Measurements from ENCODE around the gene CCDC3. TPM values are rescaled to one million over a fixed set of nuclear protein-coding genes. Genes with fewer than 3 reads are reported as not detected.
"Not testable (repeated sequence)": the region's sequence is repeated elsewhere in the genome, so short reads cannot be mapped to it uniquely, and the experiment has no call there.

CCDC3 gene
- polyA plus RNA-seq, 1 donor from 2014 or later: not detected

GRCh38 chr10:12887780-12888179 lies 113.7 kb downstream of the CCDC3 start:
- H3K27me3 Mint-ChIP-seq: peaks cover 17% of the 10 kb centered on the region
- H3K9me3 Mint-ChIP-seq: peaks cover 4 to 12% (median 10%) of the 10 kb centered on the region in 3 donors
- H3K27ac Mint-ChIP-seq: no peak overlapping the region
- H3K36me3 Mint-ChIP-seq: no peaks in the 10 kb centered on the region
- H3K4me3 Mint-ChIP-seq: no peak overlapping the region
- H3K4me1 Mint-ChIP-seq: no peaks in the 10 kb centered on the region

- Mint-ChIP-seq H3K4me3 (no peak overlapping the region), H3K9me3 (peaks cover 1 to 11% (median 5%) of the 10 kb centered on the region in 3 donors), H3K27me3 (peaks cover 30% of the 10 kb centered on the region), H3K4me1 (no peaks in the 10 kb centered on the region), H3K27ac (no peak overlapping the region), H3K36me3 (no peaks in the 10 kb centered on the region)
Measured at GRCh38 chr10:12884851-12885250, 116.7 kb downstream of the CCDC3 start.

GRCh38 chr10:12880423-12880822 lies 121.1 kb downstream of the CCDC3 start:
- Mint-ChIP-seq H3K27ac (no peak overlapping the region), H3K4me1 (no peaks in the 10 kb centered on the region), H3K9me3 (peaks cover 3 to 13% (median 10%) of the 10 kb centered on the region in 3 donors), H3K36me3 (no peaks in the 10 kb centered on the region), H3K27me3 (peaks cover 26% of the 10 kb centered on the region), H3K4me3 (no peak overlapping the region)

GRCh38 chr10:12877150-12877549 lies 124.4 kb downstream of the CCDC3 start:
- Mint-ChIP-seq H3K36me3 (no peaks in the 10 kb centered on the region), H3K4me1 (no peaks in the 10 kb centered on the region), H3K9me3 (peaks cover 2 to 10% (median 8%) of the 10 kb centered on the region in 3 donors), H3K27ac (no peak overlapping the region), H3K4me3 (no peak overlapping the region), H3K27me3 (peaks cover 16% of the 10 kb centered on the region)

- Mint-ChIP-seq H3K9me3 (peaks cover 2 to 8% (median 6%) of the 10 kb centered on the region in 3 donors), H3K4me3 (no peak overlapping the region), H3K4me1 (no peaks in the 10 kb centered on the region), H3K27me3 (peaks cover 12% of the 10 kb centered on the region), H3K36me3 (no peaks in the 10 kb centered on the region), H3K27ac (no peak overlapping the region)
Measured at GRCh38 chr10:12876266-12876665, 125.2 kb downstream of the CCDC3 start.

- Mint-ChIP-seq H3K27ac (no peak overlapping the region), H3K27me3 (peaks cover 8% of the 10 kb centered on the region), H3K4me3 (no peak overlapping the region), H3K36me3 (no peaks in the 10 kb centered on the region), H3K4me1 (no peaks in the 10 kb centered on the region), H3K9me3 (peaks cover 2 to 7% (median 6%) of the 10 kb centered on the region in 3 donors)
Measured at GRCh38 chr10:12875100-12875499, 126.4 kb downstream of the CCDC3 start.

GRCh38 chr10:12874501-12874900 lies 127.0 kb downstream of the CCDC3 start:
- no peak overlapping the region for H3K4me3 Mint-ChIP-seq
- peaks cover under 1 to 3% (median 2%) of the 10 kb centered on the region in 3 donors for H3K9me3 Mint-ChIP-seq
- no peaks in the 10 kb centered on the region for H3K36me3 Mint-ChIP-seq
- H3K27ac Mint-ChIP-seq: no peak overlapping the region
- H3K27me3 Mint-ChIP-seq: peaks cover 3% of the 10 kb centered on the region
- H3K4me1 Mint-ChIP-seq: no peaks in the 10 kb centered on the region

GRCh38 chr10:12873172-12873571 lies 128.3 kb downstream of the CCDC3 start:
- H3K27ac Mint-ChIP-seq: peak overlapping the region in 1 of 3 donors; percentile 22
- no peak overlapping the region for H3K4me3 Mint-ChIP-seq
- H3K9me3 Mint-ChIP-seq: peaks cover 0 to 3% (median 0%) of the 10 kb centered on the region in 3 donors
- no peaks in the 10 kb centered on the region for H3K4me1 Mint-ChIP-seq
- no peaks in the 10 kb centered on the region for H3K36me3 Mint-ChIP-seq
- H3K27me3 Mint-ChIP-seq: peaks cover 3% of the 10 kb centered on the region

- Mint-ChIP-seq H3K27me3 (peaks cover 3% of the 10 kb centered on the region), H3K4me1 (no peaks in the 10 kb centered on the region), H3K9me3 (peaks cover 0 to 3% (median 0%) of the 10 kb centered on the region in 3 donors), H3K36me3 (no peaks in the 10 kb centered on the region), H3K27ac (no peak overlapping the region), H3K4me3 (no peak overlapping the region)
Measured at GRCh38 chr10:12872577-12872976, 128.9 kb downstream of the CCDC3 start.

GRCh38 chr10:12869427-12869826 lies 132.1 kb downstream of the CCDC3 start:
- Mint-ChIP-seq H3K27me3 (peaks cover 3% of the 10 kb centered on the region), H3K4me1 (peaks cover 0 to 5% (median 0%) of the 10 kb centered on the region in 3 donors), H3K27ac (no peak overlapping the region), H3K36me3 (no peaks in the 10 kb centered on the region), H3K9me3 (peaks cover 0 to 1% (median 0%) of the 10 kb centered on the region in 3 donors), H3K4me3 (no peak overlapping the region)

- H3K27ac Mint-ChIP-seq: no peak overlapping the region
- H3K9me3 Mint-ChIP-seq: no peaks in the 10 kb centered on the region
- no peak overlapping the region for H3K4me3 Mint-ChIP-seq
- H3K27me3 Mint-ChIP-seq: no peaks in the 10 kb centered on the region
- peaks cover 0 to 5% (median 0%) of the 10 kb centered on the region in 3 donors for H3K4me1 Mint-ChIP-seq
- H3K36me3 Mint-ChIP-seq: no peaks in the 10 kb centered on the region
Measured at GRCh38 chr10:12868229-12868628, 133.3 kb downstream of the CCDC3 start.

GRCh38 chr10:12865515-12865914 lies 136.0 kb downstream of the CCDC3 start:
- not testable (repeated sequence) for H3K27ac Mint-ChIP-seq, H3K4me1 Mint-ChIP-seq, H3K9me3 Mint-ChIP-seq, H3K4me3 Mint-ChIP-seq, H3K36me3 Mint-ChIP-seq, H3K27me3 Mint-ChIP-seq

GRCh38 chr10:12862459-12862858 lies 139.1 kb downstream of the CCDC3 start:
- Mint-ChIP-seq H3K4me1 (peaks cover 0 to 5% (median 0%) of the 10 kb centered on the region in 3 donors), H3K27ac (no peak overlapping the region), H3K4me3 (no peak overlapping the region), H3K36me3 (no peaks in the 10 kb centered on the region), H3K27me3 (peaks cover 6% of the 10 kb centered on the region), H3K9me3 (peaks cover 0 to 4% (median 0%) of the 10 kb centered on the region in 3 donors)

- H3K27ac Mint-ChIP-seq: no peak overlapping the region
- no peak overlapping the region for H3K4me3 Mint-ChIP-seq
- no peaks in the 10 kb centered on the region for H3K36me3 Mint-ChIP-seq
- H3K9me3 Mint-ChIP-seq: peaks cover 0 to 1% (median 0%) of the 10 kb centered on the region in 3 donors
- no peaks in the 10 kb centered on the region for H3K4me1 Mint-ChIP-seq
- peaks cover 18% of the 10 kb centered on the region for H3K27me3 Mint-ChIP-seq
Measured at GRCh38 chr10:12854988-12855387, 146.5 kb downstream of the CCDC3 start.

- Mint-ChIP-seq H3K27ac (no peak overlapping the region), H3K36me3 (no peaks in the 10 kb centered on the region), H3K27me3 (peaks cover 23% of the 10 kb centered on the region), H3K9me3 (peaks cover 0 to 1% (median 0%) of the 10 kb centered on the region in 3 donors), H3K4me1 (peaks cover 0 to 2% (median 0%) of the 10 kb centered on the region in 3 donors), H3K4me3 (no peak overlapping the region)
Measured at GRCh38 chr10:12852687-12853086, 148.8 kb downstream of the CCDC3 start.

GRCh38 chr10:12849319-12850181 lies 152.0 kb downstream of the CCDC3 start:
- no peaks in the 10 kb centered on the region for H3K36me3 Mint-ChIP-seq
- peaks cover 28% of the 10 kb centered on the region for H3K27me3 Mint-ChIP-seq
- peaks cover 0 to 2% (median 0%) of the 10 kb centered on the region in 3 donors for H3K4me1 Mint-ChIP-seq
- peaks cover 0 to 4% (median 0%) of the 10 kb centered on the region in 3 donors for H3K9me3 Mint-ChIP-seq
- no peak overlapping the region for H3K4me3 Mint-ChIP-seq
- H3K27ac Mint-ChIP-seq: no peak overlapping the region
